COLO668 (cell line): Measurements from ENCODE around the gene IGFBP4.

Source experiments
- DNase-seq: peaks from one replicate; lab custom pipeline; 2025; ENCODE audit not compliant: unreplicated experiment; lab: John Stamatoyannopoulos, UW

IGFBP4 gene

GRCh38 chr17:40486522-40487370 is 43.5 kb downstream of the IGFBP4 start:
- no peak for DNase-seq

DNA sequence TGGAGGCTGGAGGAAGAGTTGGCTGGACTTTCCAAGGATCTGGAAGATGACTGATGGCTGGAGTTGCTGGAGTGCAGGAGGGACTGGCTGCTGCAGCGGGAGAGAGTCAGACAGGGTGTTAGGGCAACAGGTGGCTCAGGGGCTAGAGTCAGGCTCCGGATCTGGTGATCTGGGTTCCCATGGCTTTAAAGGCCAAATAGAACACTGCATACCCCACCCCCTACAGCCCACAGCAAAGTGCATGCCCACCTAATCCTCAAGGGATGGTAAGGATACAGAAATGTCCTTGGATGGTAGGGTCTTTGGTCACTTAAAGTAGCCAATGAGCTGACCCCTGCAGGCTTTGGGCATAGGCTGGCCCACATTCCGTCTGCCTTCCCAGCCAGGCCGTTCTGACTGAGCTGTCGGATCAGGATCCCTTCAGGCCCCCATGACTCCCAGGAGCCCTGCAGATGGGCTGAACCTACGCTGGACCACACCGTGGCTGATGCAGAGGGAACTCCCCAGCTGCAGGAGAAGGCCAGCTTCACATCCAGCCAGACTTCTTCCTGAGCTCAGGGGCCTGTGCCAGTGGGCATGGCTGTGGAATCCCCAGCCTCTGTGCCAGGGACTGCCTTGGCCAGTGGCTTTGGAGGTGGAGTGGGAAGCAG is 44.2 kb downstream of the IGFBP4 start:
- DNase-seq: no peak

DNA sequence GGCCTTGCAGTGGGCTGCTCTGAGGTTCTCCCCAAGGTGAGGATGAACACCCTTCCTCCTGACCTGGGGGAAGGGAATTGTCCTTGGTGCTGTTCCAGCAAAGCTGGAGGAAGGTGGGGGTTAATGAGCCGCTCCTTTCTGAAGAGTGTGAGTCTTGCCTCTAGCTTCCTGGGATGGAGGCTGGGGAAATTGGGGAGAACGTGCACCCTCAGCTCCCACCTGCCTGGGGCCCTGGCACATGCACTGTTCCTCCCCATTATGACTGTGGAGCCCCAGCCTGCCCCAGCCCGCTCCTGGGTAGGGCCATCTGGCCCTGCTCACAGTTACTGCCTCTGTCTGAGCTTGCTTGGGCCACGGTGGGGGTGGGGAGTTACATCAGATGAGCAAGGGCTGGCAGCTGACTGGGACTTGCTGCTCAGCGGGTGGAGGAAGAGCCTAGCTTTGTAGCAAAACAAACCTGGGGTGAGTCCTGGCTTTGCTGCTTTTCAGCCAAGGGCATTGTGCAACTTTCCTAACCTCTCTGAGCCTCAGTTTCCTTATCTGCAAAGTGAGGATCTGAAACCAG is 47.1 kb downstream of the IGFBP4 start:
- peak; percentile 52 for DNase-seq

GRCh38 chr17:40490982-40491381 is 47.7 kb downstream of the IGFBP4 start:
- no peak for DNase-seq

GRCh38 chr17:40491486-40491885 is 48.2 kb downstream of the IGFBP4 start:
- DNase-seq: no peak

DNA sequence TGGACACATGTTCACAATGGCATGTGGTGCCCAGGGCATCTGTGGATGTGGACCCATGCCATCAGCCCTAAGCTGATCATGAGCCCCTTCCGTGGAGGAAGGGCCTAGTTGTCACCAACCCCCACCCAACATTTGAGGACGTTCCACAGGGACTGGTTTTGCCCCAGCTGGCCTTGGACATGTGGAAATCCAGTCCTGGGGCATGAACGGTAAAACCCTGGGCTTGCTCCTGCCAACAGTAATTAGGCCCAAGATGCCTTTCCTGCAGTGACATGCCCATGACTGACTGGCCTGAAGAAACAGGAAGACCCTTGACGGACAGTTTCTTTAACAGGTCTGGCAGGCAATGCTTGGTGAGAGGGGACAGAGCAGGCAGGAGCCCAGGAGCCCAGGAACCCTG is 50.4 kb downstream of the IGFBP4 start:
- DNase-seq: no peak

DNA sequence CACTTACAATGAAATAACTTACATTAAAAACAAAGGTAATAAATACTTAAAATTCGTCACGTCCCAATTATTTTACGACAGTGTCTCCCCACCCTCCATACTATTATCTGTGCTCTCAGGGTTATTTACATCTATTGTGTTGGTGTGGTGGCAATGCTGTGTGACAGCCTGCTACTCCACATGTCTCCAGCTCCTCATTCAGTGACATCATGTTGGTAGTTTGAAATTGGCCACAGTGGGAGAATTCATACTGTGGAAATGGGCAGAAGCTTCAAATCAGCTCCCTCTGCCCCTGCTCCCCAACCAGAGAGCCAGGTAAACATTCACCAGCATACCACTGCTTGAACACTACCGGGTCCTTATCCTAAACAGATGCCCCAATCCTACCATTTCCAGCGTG is 51.9 kb downstream of the IGFBP4 start:
- no peak for DNase-seq

- no peak for DNase-seq
Measured at GRCh38 chr17:40496170-40496569, 52.9 kb downstream of the IGFBP4 start.

- no peak for DNase-seq
Measured at GRCh38 chr17:40496634-40497420, 53.6 kb downstream of the IGFBP4 start.

GRCh38 chr17:40497695-40498094 is 54.4 kb downstream of the IGFBP4 start:
- no peak for DNase-seq

- DNase-seq: no peak
Measured at GRCh38 chr17:40498281-40499084, 55.2 kb downstream of the IGFBP4 start.

DNA sequence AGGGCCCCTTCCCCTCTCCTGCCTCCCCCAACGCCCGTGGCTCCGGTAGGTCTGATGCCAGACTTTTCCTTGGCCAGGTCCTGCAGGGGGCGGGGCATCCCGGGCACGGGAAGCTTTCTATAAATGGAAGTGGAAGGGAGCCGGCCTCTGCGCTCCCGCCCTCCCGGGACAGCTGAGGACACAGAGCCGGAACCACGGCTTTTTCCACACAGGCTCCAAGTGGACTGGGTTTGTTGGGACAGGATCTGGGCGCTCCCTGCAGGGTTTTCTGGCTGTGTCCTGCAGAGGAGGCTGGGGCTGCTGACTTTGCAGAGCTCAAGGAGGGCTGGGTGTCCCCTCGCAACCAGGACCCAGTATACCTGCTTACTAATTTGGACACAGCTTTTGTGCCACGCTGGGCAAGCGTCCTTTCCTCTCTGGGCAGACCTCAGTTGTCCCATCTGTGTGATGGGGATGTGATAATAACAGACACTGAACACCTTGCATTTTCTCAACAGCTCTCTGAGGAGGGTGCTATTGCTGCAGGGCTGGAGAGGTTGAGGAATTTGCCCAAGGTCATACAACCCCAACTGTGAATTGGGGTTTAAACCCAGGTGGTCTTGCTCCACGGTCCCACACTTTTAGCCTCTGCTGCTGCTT is 56.4 kb downstream of the IGFBP4 start:
- peak; percentile 37 for DNase-seq

DNA sequence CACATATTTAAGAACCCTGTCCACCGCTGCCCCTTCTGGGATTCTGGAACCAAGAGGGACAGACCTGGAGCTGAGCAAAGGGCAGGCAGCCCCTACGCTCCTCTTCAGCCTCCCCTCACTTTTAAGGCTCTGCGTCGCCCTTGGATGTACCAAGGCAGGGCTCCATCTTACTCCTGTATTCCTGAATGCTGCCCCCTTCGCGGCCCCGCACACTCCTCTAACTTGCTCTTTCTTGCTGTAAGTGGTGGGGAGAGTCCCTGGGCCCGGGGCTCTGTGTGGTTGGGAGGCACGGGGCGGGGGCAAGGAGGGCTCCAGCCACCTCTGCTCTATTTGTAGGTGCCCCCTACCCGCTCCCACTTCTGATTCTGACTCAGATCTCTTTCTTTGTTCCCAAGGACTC is 56.9 kb downstream of the IGFBP4 start:
- no peak for DNase-seq

DNA sequence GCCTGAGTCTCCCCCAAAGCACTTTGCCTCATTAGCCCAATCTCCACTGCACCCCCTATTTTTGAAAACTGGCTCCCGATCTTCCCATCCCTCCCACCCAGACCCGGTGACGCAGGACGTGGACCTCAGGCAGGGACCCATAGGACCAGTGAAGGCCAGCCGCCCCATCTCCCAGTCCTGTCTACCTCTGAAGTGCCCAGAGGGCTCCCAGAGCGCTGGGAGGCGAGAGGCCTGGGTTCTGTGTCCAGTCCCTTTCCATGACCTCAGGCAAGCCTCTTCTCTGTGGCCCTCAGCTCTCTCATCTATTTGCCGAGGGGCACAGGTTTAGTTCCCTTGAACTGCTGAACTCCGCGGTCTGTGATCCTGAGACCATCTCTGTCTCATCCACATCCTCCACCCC is 57.5 kb downstream of the IGFBP4 start:
- no peak for DNase-seq

DNA sequence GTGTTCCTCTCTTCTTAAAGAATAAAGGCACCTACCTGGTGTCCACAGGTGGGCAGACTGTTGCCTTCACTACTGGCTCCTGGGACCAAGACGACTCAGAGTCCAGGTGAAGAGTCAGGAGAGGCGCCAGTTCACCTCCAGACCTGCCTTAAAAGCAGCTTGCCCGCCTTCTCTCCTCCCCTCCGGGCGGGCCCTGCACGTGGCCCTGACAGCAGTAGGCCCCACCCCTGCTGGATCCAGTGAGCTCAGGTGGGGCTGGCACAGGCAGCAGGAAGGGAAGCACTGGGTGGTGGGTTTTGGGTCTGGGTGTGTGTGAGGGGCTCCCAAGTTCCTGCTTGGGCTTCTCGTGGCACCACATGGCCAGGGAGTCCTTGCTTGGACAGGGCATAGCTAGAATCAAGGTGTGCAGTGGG is 58.3 kb downstream of the IGFBP4 start, which contains the start of gene TNS4:
Gene TNS4 (minus strand): TSS at position 125 of the 413 bp plus-strand sequence. CDS start 5,198 bp downstream, outside the sequence.
- no peak for DNase-seq

GRCh38 chr17:40502716-40503115 is 59.5 kb downstream of the IGFBP4 start:
- no peak for DNase-seq

- DNase-seq: no peak
Measured at GRCh38 chr17:40503154-40503553, 59.9 kb downstream of the IGFBP4 start.

- DNase-seq: no peak
Measured at GRCh38 chr17:40506786-40507185, 63.5 kb downstream of the IGFBP4 start.
